Measurements from ENCODE around the gene RNF213.
"Not testable (repeated sequence)": the region's sequence is repeated elsewhere in the genome, so short reads cannot be mapped to it uniquely, and the experiment has no call there.

The RNF213 gene

DNA sequence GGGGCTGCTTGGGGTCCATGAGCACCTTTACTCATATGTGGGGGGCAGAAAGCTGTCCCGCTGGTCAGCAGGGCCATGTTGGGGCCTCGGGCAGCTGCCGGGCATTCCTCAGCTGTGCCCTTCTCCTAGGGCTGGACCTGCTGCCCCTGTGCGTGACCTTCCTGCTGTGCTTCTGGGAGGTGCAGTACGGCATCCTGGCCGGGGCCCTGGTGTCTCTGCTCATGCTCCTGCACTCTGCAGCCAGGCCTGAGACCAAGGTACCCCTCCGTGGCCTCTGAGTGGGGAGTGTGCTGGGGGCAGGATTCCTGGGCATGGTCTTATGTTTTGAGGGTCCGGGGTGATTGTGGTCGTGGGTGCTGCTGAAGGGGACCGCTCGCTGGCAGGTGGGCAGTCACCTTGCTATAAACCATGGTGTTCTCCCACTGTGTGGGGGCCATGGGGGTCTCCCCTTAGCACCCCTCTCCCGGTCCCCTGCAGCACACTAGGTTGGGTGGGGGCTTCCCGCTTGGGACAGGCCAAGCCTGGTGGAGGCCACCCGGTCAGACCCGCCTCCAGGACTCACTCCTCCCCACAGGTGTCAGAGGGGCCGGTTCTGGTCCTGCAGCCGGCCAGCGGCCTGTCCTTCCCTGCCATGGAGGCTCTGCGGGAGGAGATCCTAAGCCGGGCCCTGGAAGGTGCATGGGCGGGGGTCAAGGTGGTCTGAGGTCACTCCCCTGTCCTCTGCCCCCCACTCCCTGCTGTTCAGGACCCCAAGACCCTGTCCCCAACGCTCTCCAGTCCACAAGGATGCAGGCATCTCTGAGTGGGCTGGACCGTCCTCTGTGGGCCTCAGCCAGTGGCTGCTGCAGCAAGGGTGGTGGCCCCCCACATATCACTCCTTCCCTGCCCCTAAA, 12.4 kb upstream of the RNF213 start:
- no peak overlapping the region for H3K27ac ChIP-seq
- DNase-seq (ENCODE audit: low read depth, low spot score), result no peak

DNA sequence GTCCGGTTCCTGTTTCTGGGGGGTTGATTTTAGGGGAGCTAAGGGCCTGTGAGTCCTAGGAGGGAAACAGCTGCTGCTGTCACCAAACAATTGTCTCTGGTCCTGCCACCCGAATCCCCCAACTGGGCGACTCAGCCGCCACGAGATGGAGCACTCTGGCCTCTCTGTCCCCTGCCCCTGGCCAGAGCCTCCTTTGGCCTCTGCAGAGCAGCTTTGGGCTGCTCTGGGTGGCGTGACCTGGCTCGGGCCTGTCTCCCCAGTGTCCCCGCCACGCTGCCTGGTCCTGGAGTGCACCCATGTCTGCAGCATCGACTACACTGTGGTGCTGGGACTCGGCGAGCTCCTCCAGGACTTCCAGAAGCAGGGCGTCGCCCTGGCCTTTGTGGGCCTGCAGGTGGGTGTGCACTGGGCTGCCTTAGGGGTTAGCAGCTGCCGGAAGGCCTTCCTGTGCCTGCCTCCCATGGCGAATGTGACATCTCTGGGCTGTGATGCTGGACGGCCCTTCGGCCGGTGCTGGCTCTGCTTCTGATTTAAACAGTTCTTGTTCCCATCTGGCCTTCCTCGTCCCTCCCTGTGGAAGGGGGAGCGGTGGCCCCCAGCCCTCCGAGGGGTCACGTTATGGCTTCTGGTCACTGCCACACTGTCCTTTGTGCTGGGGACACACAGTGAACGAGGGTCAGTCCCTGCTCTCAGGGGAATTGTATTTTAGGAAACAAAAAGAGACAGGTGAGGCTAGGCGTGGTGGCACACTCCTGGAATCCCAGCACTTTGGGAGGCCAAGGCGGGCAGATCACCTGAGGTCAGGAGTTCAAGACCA, 11.6 kb upstream of the RNF213 start:
- H3K27ac ChIP-seq, result no peak overlapping the region
- DNase-seq (ENCODE audit: low read depth, low spot score), result no peak

DNA sequence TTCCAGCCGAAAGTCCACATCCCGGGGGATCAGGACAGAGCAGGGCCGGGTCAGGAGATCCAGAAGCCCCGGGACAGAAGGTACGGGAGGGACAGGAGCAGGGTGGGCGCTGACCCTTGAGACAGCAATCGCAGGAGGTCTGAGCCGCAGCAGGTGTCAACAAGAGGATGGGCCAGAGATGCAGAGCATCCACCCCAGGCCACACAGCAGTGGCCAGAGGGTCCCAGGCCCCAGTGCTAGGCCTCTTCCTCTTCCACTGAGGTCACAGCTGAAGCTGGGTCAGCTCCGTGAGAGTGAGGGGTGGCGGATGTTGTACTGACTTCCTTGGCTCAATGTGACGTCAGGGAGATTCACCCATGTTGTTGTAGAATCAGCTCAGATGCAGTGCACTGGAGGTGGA, 8.7 kb upstream of the RNF213 start:
- no peak for DNase-seq (ENCODE audit: low read depth, low spot score)

DNA sequence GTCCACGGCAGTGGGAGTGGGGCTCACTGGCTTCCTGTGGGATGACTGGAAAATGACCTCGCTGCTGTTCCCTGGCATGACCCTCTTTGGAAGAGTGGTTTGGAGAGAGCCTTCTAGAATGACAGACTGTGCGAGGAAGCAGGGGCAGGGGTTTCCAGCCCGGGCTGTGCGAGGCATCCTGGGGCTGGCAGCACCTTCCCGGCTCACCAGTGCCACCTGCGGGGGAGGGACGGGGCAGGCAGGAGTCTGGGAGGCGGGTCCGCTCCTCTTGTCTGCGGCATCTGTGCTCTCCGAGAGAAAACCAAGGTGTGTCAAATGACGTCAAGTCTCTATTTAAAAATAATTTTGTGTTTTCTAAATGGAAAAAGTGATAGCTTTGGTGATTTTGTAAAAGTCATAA, 7.8 kb upstream of the RNF213 start:
- DNase-seq (ENCODE audit: low read depth, low spot score), result no peak
- no peak overlapping the region for H3K27ac ChIP-seq

More for the DNA sequence above, 8.7 kb upstream of the RNF213 start:
- H3K27ac ChIP-seq, result no peak overlapping the region

DNA sequence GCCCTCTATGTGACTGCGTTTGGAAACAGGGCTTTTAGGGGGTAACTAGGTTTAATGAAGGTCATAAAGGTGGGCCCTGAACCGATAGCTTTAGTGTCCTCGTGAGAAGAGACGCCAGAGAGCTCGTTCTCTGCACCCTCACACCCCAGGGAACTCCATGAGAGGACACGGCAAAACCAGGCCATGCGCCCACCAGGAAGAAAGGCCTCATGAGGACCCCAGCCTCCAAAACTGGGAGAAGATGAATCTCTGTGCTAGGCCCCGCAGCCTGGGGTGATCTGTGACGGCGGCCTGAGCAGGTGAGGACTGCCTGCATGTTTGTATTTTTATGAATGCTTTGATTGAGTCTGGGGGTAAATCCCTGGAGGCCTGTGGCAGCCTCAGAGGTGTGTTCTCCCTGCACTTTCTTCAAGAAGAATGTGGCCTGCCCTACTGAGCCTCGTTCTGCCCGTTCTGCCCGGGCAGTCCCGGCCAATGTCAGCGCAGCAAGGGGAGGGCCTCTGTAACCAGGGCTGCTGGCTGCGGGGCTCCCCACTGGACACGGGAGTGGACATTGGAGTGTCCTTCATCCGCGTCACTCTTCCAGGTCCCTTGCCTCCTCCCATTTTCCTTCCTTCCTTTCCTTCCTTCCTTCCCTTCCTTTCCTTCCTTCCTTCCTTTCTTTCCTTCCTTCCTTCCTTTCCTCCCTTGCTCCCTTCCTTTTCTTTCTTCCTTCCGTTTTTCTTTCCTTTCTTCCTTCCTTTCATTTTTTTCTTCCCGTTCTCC, 6.8 kb upstream of the RNF213 start:
- H3K27ac ChIP-seq, result peak overlapping the region; percentile 86
- DNase-seq (ENCODE audit: low read depth, low spot score), result no peak

DNA sequence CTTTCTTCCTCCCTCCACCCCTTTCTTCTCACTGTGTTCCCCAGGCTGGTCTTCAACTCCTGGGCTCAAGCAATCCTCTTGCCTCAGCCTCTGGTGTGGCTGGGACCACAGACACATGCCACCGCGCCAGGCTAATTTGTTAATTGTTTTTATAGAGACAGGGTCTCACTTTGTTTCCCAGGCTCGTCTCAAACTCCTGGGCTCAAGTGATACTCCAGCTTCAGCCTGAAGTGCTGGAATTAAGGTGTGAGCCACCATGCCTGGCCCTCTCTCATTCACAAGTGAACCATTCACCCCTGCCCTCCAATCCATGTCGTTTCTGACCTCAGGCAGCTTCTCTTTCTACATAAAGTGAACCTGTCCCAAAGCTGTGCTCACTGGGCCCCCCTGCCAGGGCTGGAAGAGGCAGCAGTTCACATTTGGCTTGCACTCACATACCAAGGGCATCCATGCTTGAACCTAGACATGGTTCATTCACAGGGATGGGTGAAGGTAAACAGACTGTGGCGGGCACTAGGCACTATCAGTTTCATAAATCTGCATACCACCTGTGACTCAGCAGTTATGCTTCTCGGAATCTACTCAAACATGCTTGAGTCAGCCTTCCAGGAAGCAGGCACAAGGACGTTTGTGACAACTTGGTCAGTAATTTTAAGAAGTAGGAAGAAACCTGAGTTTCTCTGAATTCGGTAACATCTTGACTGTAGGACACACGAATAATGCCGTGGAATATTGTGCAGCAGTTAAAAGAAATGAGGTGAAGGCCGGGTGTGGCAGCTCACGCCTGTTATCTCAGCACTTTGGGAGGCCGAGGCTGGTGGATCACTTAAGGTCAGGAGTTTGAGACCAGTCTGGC, 6.0 kb upstream of the RNF213 start:
- peak overlapping the region; percentile 86 for H3K27ac ChIP-seq
- peak; percentile 83 for DNase-seq (ENCODE audit: low read depth, low spot score)

DNA sequence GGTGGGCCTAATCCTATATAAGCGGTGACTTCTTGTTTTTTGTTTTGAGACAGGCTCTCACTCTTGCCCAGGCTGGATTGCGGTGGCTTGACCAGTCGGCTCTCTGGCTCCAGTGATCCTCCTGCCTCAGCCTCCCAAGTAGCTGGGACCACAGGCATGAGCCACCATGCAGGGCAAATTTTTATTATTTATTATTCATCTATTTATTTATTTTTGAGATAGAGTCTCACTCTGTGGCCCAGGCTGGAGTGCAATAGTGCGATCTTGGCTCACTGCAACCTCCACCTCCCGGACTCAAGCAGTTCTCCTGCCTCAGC, 4.7 kb upstream of the RNF213 start:
- peak overlapping the region; percentile 86 for H3K27ac ChIP-seq
- no peak for DNase-seq (ENCODE audit: low read depth, low spot score)

DNA sequence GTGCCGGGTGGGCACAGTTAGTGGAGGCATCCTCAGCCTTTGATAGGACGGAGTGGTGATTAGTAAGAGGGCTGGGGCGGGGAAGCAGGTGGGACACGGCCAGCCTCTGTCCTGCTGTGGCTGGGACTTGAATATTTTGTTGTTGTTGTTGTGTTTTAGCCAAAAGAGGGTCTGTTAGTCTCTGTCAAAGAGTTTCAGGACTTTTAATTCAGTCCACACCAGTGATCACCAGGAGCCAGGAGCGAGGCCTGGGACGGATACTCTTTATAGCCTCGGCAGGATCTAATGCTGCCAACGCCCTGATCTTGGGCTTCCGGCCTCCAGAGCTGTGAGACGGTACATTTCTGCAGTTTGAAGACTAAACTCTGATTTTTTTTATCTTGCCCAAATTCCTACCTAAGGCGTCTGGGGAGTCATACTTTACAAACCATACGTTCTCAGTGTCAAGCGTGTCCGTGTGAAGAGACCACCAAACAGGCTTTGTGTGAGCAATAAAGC, 2.9 kb upstream of the RNF213 start:
- DNase-seq (ENCODE audit: low read depth, low spot score), result no peak
- H3K27ac ChIP-seq, result peak overlapping the region; percentile 7

DNA sequence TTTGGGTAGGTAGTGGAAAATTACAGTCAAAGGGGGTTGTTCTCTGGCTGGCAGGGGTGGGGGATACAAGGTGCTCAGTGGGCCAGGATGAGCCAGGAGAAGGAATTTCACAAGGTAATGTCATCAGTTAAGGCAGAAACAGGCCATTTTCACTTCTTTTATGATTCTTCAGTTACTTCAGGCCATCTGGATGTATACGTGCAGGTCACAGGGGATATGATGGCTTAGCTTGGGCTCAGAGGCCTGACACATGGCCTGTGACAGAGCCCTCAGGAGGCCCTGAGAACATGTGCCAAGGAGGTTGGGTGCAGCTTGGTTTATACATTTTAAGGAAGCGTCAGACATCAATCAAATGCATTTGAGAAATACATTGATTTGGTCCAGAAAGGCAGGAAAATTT, 2.4 kb upstream of the RNF213 start:
- not testable (repeated sequence) for DNase-seq (ENCODE audit: low read depth, low spot score)
- H3K27ac ChIP-seq, result peak overlapping the region; percentile 7

DNA sequence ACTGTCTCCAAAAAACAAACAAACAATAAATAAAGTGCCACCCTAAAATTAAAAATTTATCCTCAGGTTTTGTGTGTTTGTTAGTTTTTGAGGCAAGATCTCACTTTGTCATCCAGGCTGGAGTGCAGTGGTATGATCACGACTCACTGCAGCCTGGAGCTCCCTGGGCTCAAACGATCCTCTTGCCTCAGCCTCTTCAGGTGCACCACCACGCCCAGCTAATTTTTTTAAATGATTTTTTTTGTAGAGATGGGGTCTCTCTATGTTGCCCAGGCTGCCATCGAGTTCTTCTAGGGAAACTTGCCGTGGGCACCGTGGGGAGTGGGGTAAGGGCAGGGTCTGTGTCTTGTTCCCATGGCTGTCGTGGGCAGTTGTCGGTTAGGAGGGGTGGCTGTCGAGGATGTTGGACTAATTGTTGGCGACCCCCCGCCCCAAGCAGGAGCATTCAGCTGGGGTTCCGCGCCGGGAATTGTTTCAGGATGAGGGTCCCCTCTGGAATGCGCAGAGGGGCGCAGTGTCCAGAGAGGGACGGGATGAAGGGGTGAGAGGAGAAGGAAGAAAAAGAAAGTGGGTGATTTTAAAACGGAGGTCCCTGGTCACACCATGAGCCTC, 1.1 kb upstream of the RNF213 start:
- peak overlapping the region; percentile 95 for H3K27ac ChIP-seq
- DNase-seq (ENCODE audit: low read depth, low spot score), result no peak

DNA sequence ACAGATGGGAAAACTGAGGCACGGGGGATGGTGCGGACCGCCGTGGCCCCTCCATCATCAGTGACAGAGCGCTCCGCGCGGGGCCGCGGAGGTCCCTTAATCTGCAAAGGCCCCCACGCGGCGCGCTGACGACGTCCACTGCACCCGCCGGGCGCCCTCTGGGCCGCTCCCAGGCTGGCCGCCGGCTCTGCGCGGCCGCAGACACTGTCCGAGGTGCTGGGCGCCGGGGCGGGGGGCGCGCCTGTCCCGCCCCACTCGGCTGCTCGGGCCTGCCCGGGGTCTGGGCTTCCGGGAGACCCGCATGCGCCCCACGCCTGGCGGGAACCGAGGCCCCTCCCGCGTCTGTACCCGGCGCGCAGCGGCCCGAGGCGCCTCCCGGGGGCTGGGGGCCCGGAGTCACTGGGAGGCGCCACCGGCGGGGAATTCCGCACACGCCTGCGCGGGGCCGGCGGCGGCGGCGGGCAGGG, 550 bp upstream of the RNF213 start:
- H3K27ac ChIP-seq, result peak overlapping the region; percentile 95
- no peak for DNase-seq (ENCODE audit: low read depth, low spot score)

DNA sequence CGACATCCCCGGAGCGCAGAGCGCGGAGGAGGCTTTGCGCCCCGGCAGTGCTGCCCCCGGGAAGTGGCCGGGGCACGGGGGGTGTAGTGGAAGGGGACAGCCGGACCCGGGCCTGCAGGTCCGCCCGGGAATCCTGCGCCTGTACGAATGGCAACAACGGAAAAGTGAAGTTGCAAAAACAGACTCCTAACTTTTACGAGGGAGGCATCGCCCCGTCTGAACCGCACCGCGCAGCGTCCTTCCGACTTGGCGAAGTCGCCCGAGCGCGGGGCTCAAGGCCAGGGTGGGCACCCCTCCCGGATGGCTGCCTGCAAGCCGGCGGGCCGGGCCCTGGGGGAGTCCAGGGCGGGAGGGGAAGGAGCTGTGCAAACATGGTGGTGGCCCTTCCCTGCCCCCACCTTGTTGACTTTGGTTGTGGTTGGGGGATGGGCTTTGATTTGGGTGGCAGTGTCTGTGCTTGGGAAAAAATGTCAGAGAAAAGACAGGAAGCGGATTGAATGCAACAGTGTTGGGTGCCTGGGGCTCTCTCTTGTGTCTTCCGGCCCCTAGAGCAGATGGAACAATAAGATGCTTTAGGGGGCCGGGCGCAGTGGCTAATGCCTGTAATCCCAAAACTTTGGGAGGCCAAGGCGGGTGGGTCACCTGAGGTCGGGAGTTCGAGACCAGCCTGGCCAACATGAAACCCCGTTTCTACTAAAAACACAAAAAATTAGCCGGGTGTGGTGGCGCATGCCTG, 675 bp downstream of the RNF213 start:
- DNase-seq (ENCODE audit: low read depth, low spot score), result no peak
- peak overlapping the region; percentile 95 for H3K27ac ChIP-seq

DNA sequence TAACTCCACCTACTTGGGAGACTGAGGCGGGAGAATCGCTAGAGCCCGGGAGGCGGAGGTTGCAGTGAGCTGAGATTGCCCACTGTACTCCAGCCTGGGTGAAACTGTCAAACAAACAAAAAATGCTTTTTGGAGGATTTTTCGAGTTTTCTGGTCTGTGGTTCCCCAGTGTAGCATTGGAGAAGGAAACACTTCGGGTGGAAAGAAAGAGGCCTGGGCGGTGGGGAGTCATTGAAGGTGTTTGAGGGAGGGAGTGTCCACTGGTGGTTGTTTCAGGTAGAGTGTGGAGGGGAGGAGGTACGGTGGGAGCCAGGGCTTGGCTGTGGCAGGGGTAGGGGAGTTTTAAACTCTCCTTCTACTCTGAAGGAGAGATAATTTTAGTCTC, 1.2 kb downstream of the RNF213 start:
- H3K27ac ChIP-seq, result peak overlapping the region; percentile 95
- DNase-seq (ENCODE audit: low read depth, low spot score), result no peak

DNA sequence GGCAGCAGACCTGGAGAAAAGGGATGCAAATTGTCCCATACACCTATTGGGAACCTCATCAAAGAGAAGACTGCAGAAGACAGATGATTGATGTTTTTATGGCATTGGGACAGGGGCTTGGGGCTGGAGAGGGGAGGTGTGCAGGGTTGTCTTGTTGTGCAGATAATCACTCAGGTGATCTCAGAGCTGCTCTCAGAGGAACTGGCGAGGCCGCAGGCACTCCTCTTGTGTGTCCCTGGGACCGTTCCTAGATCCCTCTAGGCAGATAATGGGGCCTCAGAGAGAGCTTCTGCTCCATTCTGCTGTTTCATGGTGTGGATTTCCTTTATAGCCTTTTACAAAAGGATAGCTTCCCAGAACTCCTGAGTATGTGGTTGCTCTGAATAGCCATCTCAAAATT, 1.6 kb downstream of the RNF213 start:
- DNase-seq (ENCODE audit: low read depth, low spot score), result no peak
- peak overlapping the region; percentile 95 for H3K27ac ChIP-seq

DNA sequence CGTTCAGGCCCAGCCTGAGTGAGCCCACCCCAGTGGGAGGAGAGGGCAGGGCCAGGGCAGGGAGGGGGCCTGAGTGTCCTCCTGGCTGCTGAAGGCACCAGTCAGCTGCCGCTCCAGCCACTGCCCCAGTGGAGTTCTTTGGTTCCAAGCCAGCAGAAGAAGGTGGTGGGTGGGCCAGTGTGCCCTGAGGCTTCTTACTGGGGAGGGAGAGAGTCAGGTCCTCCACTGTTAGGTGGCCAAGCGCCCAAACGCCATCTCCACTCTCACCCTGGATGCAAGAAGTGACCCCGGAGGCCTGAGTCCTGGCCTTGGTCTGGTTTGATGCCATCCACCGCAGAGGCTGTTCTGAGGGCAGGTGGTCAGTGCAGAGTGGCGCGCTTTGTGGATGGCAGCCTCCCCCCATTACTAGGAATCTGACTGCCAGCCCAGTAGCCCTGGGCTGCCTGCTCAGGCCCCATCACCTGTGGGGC, 2.2 kb downstream of the RNF213 start:
- peak overlapping the region; percentile 95 for H3K27ac ChIP-seq
- no peak for DNase-seq (ENCODE audit: low read depth, low spot score)

DNA sequence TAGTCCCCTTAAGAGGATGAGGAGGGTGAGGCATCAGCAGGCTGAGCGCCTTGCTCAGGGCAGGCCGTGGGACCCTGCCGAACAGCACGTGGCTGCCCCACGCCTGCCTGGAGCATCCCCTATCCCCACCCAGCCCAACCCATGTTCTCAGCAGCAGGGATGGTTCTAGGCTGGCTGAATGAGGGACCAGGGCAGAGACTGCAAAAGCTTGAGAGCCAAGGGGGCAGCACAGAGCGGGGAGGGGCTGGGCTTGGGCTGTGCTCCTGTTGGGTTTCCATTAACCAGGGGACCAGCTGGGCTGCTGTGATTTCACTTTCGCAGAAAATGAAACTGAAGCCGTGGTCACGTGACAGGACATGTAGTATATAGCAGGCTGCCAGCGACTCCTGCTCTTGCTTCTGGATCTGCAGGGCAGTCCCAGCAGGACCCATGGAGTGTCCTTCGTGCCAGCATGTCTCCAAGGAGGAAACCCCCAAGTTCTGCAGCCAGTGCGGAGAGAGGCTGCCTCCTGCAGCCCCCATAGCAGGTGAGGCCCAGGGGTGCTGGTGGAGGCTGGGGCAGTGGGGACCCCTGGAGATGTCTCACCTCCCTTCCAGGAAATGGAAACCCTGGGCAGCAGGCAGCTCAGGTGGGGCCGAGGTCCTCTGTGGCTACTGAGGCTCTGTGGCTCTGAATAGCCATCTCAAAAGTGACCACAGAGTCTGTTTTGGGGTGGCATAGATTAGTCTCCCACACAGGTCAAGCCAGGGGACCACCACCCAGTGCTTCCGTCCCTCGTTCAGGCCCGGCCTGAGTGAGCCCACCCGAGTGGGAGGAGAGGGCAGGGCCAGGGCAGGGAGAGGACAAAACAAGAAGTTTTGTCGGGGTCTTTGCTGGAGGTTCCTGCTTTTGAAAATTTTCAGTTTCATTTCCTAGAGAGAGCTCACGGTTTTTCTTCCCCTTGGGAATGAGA, 2.9 kb downstream of the RNF213 start:
- no peak overlapping the region for H3K27ac ChIP-seq
- DNase-seq (ENCODE audit: low read depth, low spot score), result peak; percentile 44

All from epithelial cell of prostate (primary cell).